Adipose tissue (tissue), 3 donors: ENCODE data around the gene CLINT1. TPM values are rescaled to one million over a fixed set of nuclear protein-coding genes. Genes with fewer than 3 reads are reported as not detected.

ENCODE experiments used
- H3K27ac ChIP-seq: one replicate; pipeline ENCODE4 v1.5.1; 2013; ENCODE audit warnings: low read depth, low read length
- whole genome bisulfite sequencing, 3 donors: extraction: QIAGEN DNeasy Blood & Tissue Kit; methylation state at CpG; one replicate each; pipeline ENCODE4 v1.1.7; 2013; 5-methylcytosine and 5-hydroxymethylcytosine counted together
- polyA plus RNA-seq, 3 donors: library from polyadenylated mRNA; stranded (reverse); fragments of 200-250 nt; gene quantifications; one replicate each; pipeline ENCODE4 v1.2.3, GENCODE V29; 2013
- donor health status: healthy with polysubstance abuse.
- donor health status: Bipolar disorder and iron deficiency.
- donor health status: healthy.

The CLINT1 gene
- polyA plus RNA-seq, 3 donors: 29.6 to 41.2 (median 29.7) TPM

- WGBS, 3 donors: 83 to 87% (median 85%) methylated on average over 6 of the region's 6 CpGs
- no peak overlapping the region for H3K27ac ChIP-seq
These were observed 79.7 kb downstream of the CLINT1 start for GRCh38 chr5:157779221-157779620.

- 58 to 72% (median 61%) methylated on average over 8 of the region's 8 CpGs for WGBS, 3 donors
These were observed 80.7 kb downstream of the CLINT1 start for GRCh38 chr5:157778121-157778805.

GRCh38 chr5:157772127-157772526 lies 86.8 kb downstream of the CLINT1 start:
- WGBS, 3 donors: 62 to 88% (median 85%) methylated on average over 10 of the region's 10 CpGs
- no peak overlapping the region for H3K27ac ChIP-seq

More at GRCh38 chr5:157778121-157778805, 80.7 kb downstream of the CLINT1 start:
- H3K27ac ChIP-seq: no peak overlapping the region

GRCh38 chr5:157770665-157771064 lies 88.3 kb downstream of the CLINT1 start:
- WGBS, 3 donors: 92 to 94% (median 93%) methylated on average over 4 of the region's 4 CpGs

GRCh38 chr5:157767689-157768088 lies 91.3 kb downstream of the CLINT1 start:
- 76 to 91% (median 85%) methylated on average over 3 of the region's 3 CpGs for WGBS, 3 donors
- no peak overlapping the region for H3K27ac ChIP-seq

More at GRCh38 chr5:157770665-157771064, 88.3 kb downstream of the CLINT1 start:
- H3K27ac ChIP-seq: no peak overlapping the region

GRCh38 chr5:157766902-157767301 lies 92.0 kb downstream of the CLINT1 start:
- H3K27ac ChIP-seq: no peak overlapping the region
- 42 to 83% (median 81%) methylated on average over 1 of the region's 1 CpG for WGBS, 3 donors

- H3K27ac ChIP-seq: no peak overlapping the region
- 95 to 97% (median 95%) methylated on average over 7 of the region's 7 CpGs for WGBS, 3 donors
These were observed 92.5 kb downstream of the CLINT1 start for GRCh38 chr5:157766442-157766841.

GRCh38 chr5:157764531-157764930 lies 94.4 kb downstream of the CLINT1 start:
- WGBS, 3 donors: 86 to 92% (median 90%) methylated on average over 6 of the region's 6 CpGs
- no peak overlapping the region for H3K27ac ChIP-seq

- H3K27ac ChIP-seq: no peak overlapping the region
- 28 to 35% (median 32%) methylated on average over 10 of the region's 10 CpGs for WGBS, 3 donors
These were observed 97.0 kb downstream of the CLINT1 start for GRCh38 chr5:157761690-157762621.

GRCh38 chr5:157758706-157759105 lies 100.2 kb downstream of the CLINT1 start:
- 78 to 84% (median 82%) methylated on average over 1 of the region's 1 CpG for WGBS, 3 donors
- H3K27ac ChIP-seq: no peak overlapping the region

GRCh38 chr5:157756122-157756521 lies 102.8 kb downstream of the CLINT1 start:
- WGBS, 3 donors: 92 to 97% (median 94%) methylated on average over 3 of the region's 3 CpGs
- H3K27ac ChIP-seq: no peak overlapping the region

GRCh38 chr5:157750320-157750719 lies 108.6 kb downstream of the CLINT1 start:
- H3K27ac ChIP-seq: no peak overlapping the region
- 88 to 89% (median 88%) methylated on average over 1 of the region's 1 CpG for WGBS, 3 donors

GRCh38 chr5:157749462-157749799 lies 109.5 kb downstream of the CLINT1 start:
- no peak overlapping the region for H3K27ac ChIP-seq
- WGBS, 3 donors: 85 to 92% (median 85%) methylated on average over 11 of the region's 11 CpGs

- WGBS, 3 donors: 65 to 86% (median 85%) methylated on average over 4 of the region's 4 CpGs
- no peak overlapping the region for H3K27ac ChIP-seq
These were observed 110.0 kb downstream of the CLINT1 start for GRCh38 chr5:157748760-157749461.

- no peak overlapping the region for H3K27ac ChIP-seq
- whole genome bisulfite sequencing, 3 donors: 95 to 96% (median 95%) methylated on average over 8 of the region's 8 CpGs
These were observed 110.9 kb downstream of the CLINT1 start for GRCh38 chr5:157747766-157748700.

- 83 to 88% (median 83%) methylated on average over 6 of the region's 6 CpGs for WGBS, 3 donors
These were observed 111.7 kb downstream of the CLINT1 start for GRCh38 chr5:157747173-157747740.

GRCh38 chr5:157745041-157745456 lies 113.9 kb downstream of the CLINT1 start:
- 80 to 92% (median 84%) methylated on average over 4 of the region's 4 CpGs for WGBS, 3 donors
- no peak overlapping the region for H3K27ac ChIP-seq

More at GRCh38 chr5:157747173-157747740, 111.7 kb downstream of the CLINT1 start:
- H3K27ac ChIP-seq: no peak overlapping the region
